ENCODE results near the gene SLIT1. TPM values are rescaled to one million over a fixed set of nuclear protein-coding genes. Genes with fewer than 3 reads are reported as not detected.

The SLIT1 gene
- total RNA-seq, 4 donors from 2014 or later, result 0.04 to 0.13 TPM; not detected in 2

- Histone ChIP-seq H3K36me3 (no peaks in the 10 kb centered on the region), H3K4me3 (no peak overlapping the region), H3K27me3 (no peaks in the 10 kb centered on the region), H3K9me3 (no peaks in the 10 kb centered on the region), H3K27ac (no peak overlapping the region), H3K4me1 (peaks cover 0 to 9% (median 0%) of the 10 kb centered on the region in 3 donors)
- ATAC-seq, result no peak
- 89 to 91% methylated on average over 6 to 8 of the region's 9 CpGs for WGBS, 2 donors (ENCODE audit: low coverage in 1 of 2)
- TF ChIP-seq EP300 (IDR thresholded peaks at IDR 0.05) (no peak), POLR2AphosphoS5 (IDR thresholded peaks at IDR 0.05) (no peak), CTCF (IDR thresholded peaks at IDR 0.05) (no peak), POLR2A (IDR thresholded peaks at IDR 0.05) (no peak)
These were observed 84.4 kb downstream of the SLIT1 start for GRCh38 chr10:97101166-97101940.

GRCh38 chr10:97100657-97101056 is 85.1 kb downstream of the SLIT1 start:
- Histone ChIP-seq H3K9me3 (no peaks in the 10 kb centered on the region), H3K36me3 (no peaks in the 10 kb centered on the region), H3K4me3 (no peak overlapping the region), H3K4me1 (peaks cover 0 to 16% (median 0%) of the 10 kb centered on the region in 3 donors), H3K27me3 (no peaks in the 10 kb centered on the region), H3K27ac (no peak overlapping the region)
- ATAC-seq, result no peak
- 89 to 93% methylated on average over 5 to 7 of the region's 9 CpGs for WGBS, 2 donors (ENCODE audit: low coverage in 1 of 2)
- no peak for TF ChIP-seq POLR2A (IDR thresholded peaks at IDR 0.05)
- no peak for TF ChIP-seq POLR2AphosphoS5 (IDR thresholded peaks at IDR 0.05)
- no peak for TF ChIP-seq EP300 (IDR thresholded peaks at IDR 0.05)
- TF ChIP-seq CTCF (IDR thresholded peaks at IDR 0.05), result no peak

- no peaks in the 10 kb centered on the region for H3K36me3 ChIP-seq
- no peak overlapping the region for H3K27ac ChIP-seq
- WGBS, 2 donors (ENCODE audit: low coverage in 1 of 2), result 71 to 80% methylated on average over 1 to 3 of the region's 5 CpGs
- H3K4me1 ChIP-seq, result peaks cover 0 to 21% (median 0%) of the 10 kb centered on the region in 3 donors
- no peak for ATAC-seq
- no peak overlapping the region for H3K4me3 ChIP-seq
- no peaks in the 10 kb centered on the region for H3K9me3 ChIP-seq
- no peaks in the 10 kb centered on the region for H3K27me3 ChIP-seq
- TF ChIP-seq POLR2AphosphoS5 (IDR thresholded peaks at IDR 0.05) (no peak), POLR2A (IDR thresholded peaks at IDR 0.05) (no peak), EP300 (IDR thresholded peaks at IDR 0.05) (no peak), CTCF (IDR thresholded peaks at IDR 0.05) (no peak)
These were observed 85.9 kb downstream of the SLIT1 start for GRCh38 chr10:97099868-97100267.

GRCh38 chr10:97099089-97099488 is 86.7 kb downstream of the SLIT1 start:
- ATAC-seq, result no peak
- Histone ChIP-seq H3K27me3 (no peaks in the 10 kb centered on the region), H3K4me3 (no peak overlapping the region), H3K4me1 (peaks cover 0 to 21% (median 0%) of the 10 kb centered on the region in 3 donors), H3K27ac (no peak overlapping the region), H3K36me3 (no peaks in the 10 kb centered on the region), H3K9me3 (no peaks in the 10 kb centered on the region)
- TF ChIP-seq POLR2A (IDR thresholded peaks at IDR 0.05) (no peak), CTCF (IDR thresholded peaks at IDR 0.05) (no peak), EP300 (IDR thresholded peaks at IDR 0.05) (no peak), POLR2AphosphoS5 (IDR thresholded peaks at IDR 0.05) (no peak)
- WGBS, 2 donors (ENCODE audit: low coverage in 1 of 2), result 78 to 83% methylated on average over 3 to 7 of the region's 8 CpGs

- Histone ChIP-seq H3K36me3 (no peaks in the 10 kb centered on the region), H3K4me3 (no peak overlapping the region), H3K27me3 (no peaks in the 10 kb centered on the region), H3K9me3 (no peaks in the 10 kb centered on the region), H3K27ac (no peak overlapping the region), H3K4me1 (peaks cover 0 to 21% (median 0%) of the 10 kb centered on the region in 3 donors)
- TF ChIP-seq POLR2A (IDR thresholded peaks at IDR 0.05), result no peak
- no peak for TF ChIP-seq EP300 (IDR thresholded peaks at IDR 0.05)
- TF ChIP-seq POLR2AphosphoS5 (IDR thresholded peaks at IDR 0.05), result no peak
- TF ChIP-seq CTCF (IDR thresholded peaks at IDR 0.05), result no peak
- WGBS, 2 donors (ENCODE audit: low coverage in 1 of 2), result 63 to 91% methylated on average over 3 to 6 of the region's 6 CpGs
- no peak for ATAC-seq
These were observed 88.7 kb downstream of the SLIT1 start for GRCh38 chr10:97097084-97097433.
